ENCODE results near the gene NDUFA12. TPM values are rescaled to one million over a fixed set of nuclear protein-coding genes. Genes with fewer than 3 reads are reported as not detected.

NDUFA12 gene
- 10 to 100 TPM; 24.1 to 74.2 (median 65.4) TPM for total RNA-seq

GRCh38 chr12:95003213-95003920, at the start of gene NDUFA12:
Gene NDUFA12 (minus strand): TSS chr12:95003697. CDS start chr12:95003680, 17 bp downstream.
- Histone ChIP-seq H3K27me3 (no peaks in the 10 kb centered on the region), H3K4me3 (peak within 1 kb of the TSS; percentile 67 to 90 (median 78)), H3K27ac (peak within 1 kb of the TSS; percentile 85 to 93 (median 88)), H3K4me1 (peaks cover 18 to 34% (median 27%) of the 10 kb centered on the region in 4 donors), H3K9me3 (peaks cover 0 to 14% (median 7%) of the 10 kb centered on the region in 4 donors), H3K36me3 (peaks cover 3 to 10% (median 4%) of the 10 kb centered on the region in 4 donors)
- TF ChIP-seq POLR2A (IDR thresholded peaks at IDR 0.05), result peak in 3 of 4 donors; percentile 75 to 82 (median 81)
- peak; percentile 61 to 91 for TF ChIP-seq POLR2AphosphoS5 (IDR thresholded peaks at IDR 0.05)
- TF ChIP-seq EP300 (IDR thresholded peaks at IDR 0.05), result peak in 1 of 4 donors; percentile 78
- no peak for TF ChIP-seq CTCF (IDR thresholded peaks at IDR 0.05)
- ATAC-seq (ENCODE audit: low FRiP score in 2 of 2) (peak; percentile 98 to 100), DNase-seq (peak; percentile 97)
- 1% methylated on average over 14 to 27 of the region's 34 CpGs for WGBS, 2 donors

- TF ChIP-seq EP300 (IDR thresholded peaks at IDR 0.05) (no peak), POLR2AphosphoS5 (IDR thresholded peaks at IDR 0.05) (no peak), CTCF (IDR thresholded peaks at IDR 0.05) (no peak), POLR2A (IDR thresholded peaks at IDR 0.05) (no peak)
- peaks cover 7 to 86% (median 20%) of the 10 kb centered on the region in 4 donors for H3K36me3 ChIP-seq
- 85 to 88% methylated on average over 4 of the region's 4 CpGs for WGBS, 2 donors
- no peak for ATAC-seq (ENCODE audit: low FRiP score in 2 of 2)
- peaks cover 0 to 7% (median 2%) of the 10 kb centered on the region in 4 donors for H3K4me1 ChIP-seq
- H3K27ac ChIP-seq, result no peak overlapping the region
- no peak overlapping the region for H3K4me3 ChIP-seq
- no peaks in the 10 kb centered on the region for H3K9me3 ChIP-seq
- no peaks in the 10 kb centered on the region for H3K27me3 ChIP-seq
- no peak for DNase-seq
These were observed 47.7 kb upstream of the NDUFA12 start for GRCh38 chr12:95051241-95051640.

GRCh38 chr12:95037906-95038305, 34.4 kb upstream of the NDUFA12 start:
- WGBS, 2 donors, result 85 to 88% methylated on average over 2 of the region's 2 CpGs
- ATAC-seq (ENCODE audit: low FRiP score in 2 of 2) (no peak), DNase-seq (no peak)
- Histone ChIP-seq H3K4me1 (no peaks in the 10 kb centered on the region), H3K4me3 (no peak overlapping the region), H3K36me3 (peaks cover 7 to 77% (median 14%) of the 10 kb centered on the region in 4 donors), H3K27ac (no peak overlapping the region), H3K9me3 (no peaks in the 10 kb centered on the region), H3K27me3 (no peaks in the 10 kb centered on the region)
- TF ChIP-seq EP300 (IDR thresholded peaks at IDR 0.05) (no peak), POLR2AphosphoS5 (IDR thresholded peaks at IDR 0.05) (no peak), POLR2A (IDR thresholded peaks at IDR 0.05) (no peak)

- TF ChIP-seq CTCF (IDR thresholded peaks at IDR 0.05), result no peak
- no peak for TF ChIP-seq EP300 (IDR thresholded peaks at IDR 0.05)
- TF ChIP-seq POLR2A (IDR thresholded peaks at IDR 0.05), result no peak
- TF ChIP-seq POLR2AphosphoS5 (IDR thresholded peaks at IDR 0.05), result no peak
- no peak overlapping the region for H3K27ac ChIP-seq
- no peak overlapping the region for H3K4me3 ChIP-seq
- H3K27me3 ChIP-seq, result no peaks in the 10 kb centered on the region
- H3K9me3 ChIP-seq, result no peaks in the 10 kb centered on the region
- ATAC-seq (ENCODE audit: low FRiP score in 2 of 2) (no peak), DNase-seq (no peak)
- peaks cover 11 to 93% (median 21%) of the 10 kb centered on the region in 4 donors for H3K36me3 ChIP-seq
- 89 to 100% methylated on average over 1 of the region's 1 CpG for WGBS, 2 donors
- no peaks in the 10 kb centered on the region for H3K4me1 ChIP-seq
These were observed 31.3 kb upstream of the NDUFA12 start for GRCh38 chr12:95034750-95035149.

GRCh38 chr12:95022477-95022876, 19.0 kb upstream of the NDUFA12 start:
- ATAC-seq (ENCODE audit: low FRiP score in 2 of 2) (no peak), DNase-seq (no peak)
- H3K4me1 ChIP-seq, result no peaks in the 10 kb centered on the region
- H3K27ac ChIP-seq, result no peak overlapping the region
- H3K4me3 ChIP-seq, result no peak overlapping the region
- no peaks in the 10 kb centered on the region for H3K9me3 ChIP-seq
- H3K27me3 ChIP-seq, result no peaks in the 10 kb centered on the region
- peaks cover 0 to 60% (median 16%) of the 10 kb centered on the region in 4 donors for H3K36me3 ChIP-seq
- WGBS, 2 donors, result 95% methylated on average over 2 of the region's 2 CpGs
- TF ChIP-seq POLR2A (IDR thresholded peaks at IDR 0.05), result no peak
- no peak for TF ChIP-seq EP300 (IDR thresholded peaks at IDR 0.05)
- no peak for TF ChIP-seq CTCF (IDR thresholded peaks at IDR 0.05)
- TF ChIP-seq POLR2AphosphoS5 (IDR thresholded peaks at IDR 0.05), result no peak
